ENCODE results near the gene OASL.

DNA sequence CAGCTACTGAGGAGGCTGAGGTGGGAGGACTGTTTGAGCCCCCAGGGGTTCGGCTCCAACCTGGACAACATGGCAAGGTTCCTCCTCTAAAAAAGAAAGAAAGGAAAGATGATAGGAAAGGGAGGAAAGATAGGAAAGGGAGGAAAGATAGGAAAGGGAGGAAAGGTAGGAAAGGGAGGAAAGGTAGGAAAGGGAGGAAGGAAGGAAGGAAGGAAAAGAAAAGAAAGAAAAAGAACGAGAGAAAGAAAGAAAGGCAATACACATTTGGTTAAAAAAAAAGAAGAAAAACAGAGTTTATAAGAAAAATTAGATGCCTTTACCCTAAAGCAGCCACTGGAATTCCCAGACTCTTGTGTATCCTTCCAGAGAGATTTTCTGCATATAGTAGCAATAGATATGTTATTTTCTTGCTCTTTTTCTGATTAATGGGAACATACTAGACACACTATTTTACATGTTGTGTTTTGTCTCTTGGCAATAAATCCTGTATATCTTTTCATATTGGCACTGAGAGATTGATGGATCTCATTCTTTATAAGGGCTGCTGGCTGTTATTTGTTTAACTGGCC lies 48.5 kb downstream of the OASL start:
- TF ChIP-seq ZNF384 (IDR thresholded peaks at IDR 0.05) (no peak), LEF1 (IDR thresholded peaks at IDR 0.05; ENCODE audit: borderline replicate concordance) (no peak), BHLHE40 (IDR thresholded peaks at IDR 0.05; ENCODE audit: borderline replicate concordance) (no peak)
- TF ChIP-seq, protein P1, sequence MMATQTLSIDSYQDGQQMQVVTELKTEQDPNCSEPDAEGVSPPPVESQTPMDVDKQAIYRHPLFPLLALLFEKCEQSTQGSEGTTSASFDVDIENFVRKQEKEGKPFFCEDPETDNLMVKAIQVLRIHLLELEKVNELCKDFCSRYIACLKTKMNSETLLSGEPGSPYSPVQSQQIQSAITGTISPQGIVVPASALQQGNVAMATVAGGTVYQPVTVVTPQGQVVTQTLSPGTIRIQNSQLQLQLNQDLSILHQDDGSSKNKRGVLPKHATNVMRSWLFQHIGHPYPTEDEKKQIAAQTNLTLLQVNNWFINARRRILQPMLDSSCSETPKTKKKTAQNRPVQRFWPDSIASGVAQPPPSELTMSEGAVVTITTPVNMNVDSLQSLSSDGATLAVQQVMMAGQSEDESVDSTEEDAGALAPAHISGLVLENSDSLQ (IDR thresholded peaks at IDR 0.05), result no peak

Measured in HEK293T (cell line).